ENCODE data around the gene AGBL4. TPM values are rescaled to one million over a fixed set of nuclear protein-coding genes. Genes with fewer than 3 reads are reported as not detected.

The AGBL4 gene
- polyA plus RNA-seq, 3 donors = 0.05 TPM; not detected in 2

- no peaks in the 10 kb centered on the region for H3K36me3 ChIP-seq (replicated peaks in 1 of 2; ENCODE audit: control insufficient read depth in 1 of 2, insufficient read depth in 2 of 2, low read length in 2 of 2)
- H3K9me3 Mint-ChIP-seq = peaks cover 7 to 20% (median 14%) of the 10 kb centered on the region in 7 donors
- H3K4me3 Mint-ChIP-seq = no peak overlapping the region
- H3K9ac ChIP-seq (ENCODE audit: insufficient read depth, low read length, poor library complexity, severe bottlenecking) = no peak overlapping the region
- H3K27me3 Mint-ChIP-seq (ENCODE audit: low read depth in 3 of 3) = peaks cover 0 to 2% (median 1%) of the 10 kb centered on the region in 3 donors
- H3K9me3 ChIP-seq (replicated peaks in 1 of 2; ENCODE audit: control insufficient read depth in 1 of 2, insufficient read depth in 1 of 2, low read length in 2 of 2) = peaks cover 13 to 24% of the 10 kb centered on the region in 2 donors
- no peaks in the 10 kb centered on the region for H3K79me2 ChIP-seq (ENCODE audit: insufficient read depth, low read length)
- H3K4me1 Mint-ChIP-seq = no peaks in the 10 kb centered on the region
- DNase-seq = no peak
- no CpG with 5 or more reads among the region's 1 CpG for WGBS (ENCODE audit: insufficient coverage)
- H3K4me1 ChIP-seq (ENCODE audit: control insufficient read depth in 1 of 2, insufficient read depth in 2 of 2, low read length in 2 of 2) = no peaks in the 10 kb centered on the region
- H3K36me3 Mint-ChIP-seq = no peaks in the 10 kb centered on the region
- H2AFZ ChIP-seq (ENCODE audit: insufficient read depth, low read depth, low read length, poor library complexity, severe bottlenecking) = no peak overlapping the region
- no peak overlapping the region for H3K4me2 ChIP-seq (replicated peaks; ENCODE audit: extremely low read depth, low read length, poor library complexity, severe bottlenecking)
- H3K27me3 ChIP-seq (ENCODE audit: control insufficient read depth in 2 of 2, insufficient read depth in 2 of 2, low read length in 2 of 2) = no peaks in the 10 kb centered on the region
- intact Hi-C loops (cut with micrococcal nuclease) = no loop called here
- TF ChIP-seq CTCF (IDR thresholded peaks at IDR 0.05) = no peak
- H4K20me1 ChIP-seq (ENCODE audit: insufficient read depth, low read length) = no peaks in the 10 kb centered on the region
- no peak overlapping the region for H3K4me3 ChIP-seq (replicated peaks in 1 of 3; ENCODE audit: low read depth in 2 of 3, low read length in 3 of 3)
- no peak overlapping the region for H3K27ac Mint-ChIP-seq
- H3K27ac ChIP-seq (ENCODE audit: low read depth in 1 of 2, low read length in 2 of 2) = no peak overlapping the region
These were observed 995.4 kb downstream of the AGBL4 start for GRCh38 chr1:49028396-49028795.

- Mint-ChIP-seq H3K36me3 (no peaks in the 10 kb centered on the region), H3K4me1 (no peaks in the 10 kb centered on the region), H3K4me3 (no peak overlapping the region), H3K27ac (no peak overlapping the region), H3K27me3 (ENCODE audit: low read depth in 3 of 3) (peaks cover 0 to 2% (median 1%) of the 10 kb centered on the region in 3 donors), H3K9me3 (peaks cover 7 to 20% (median 14%) of the 10 kb centered on the region in 7 donors)
- DNase-seq = no peak
- Histone ChIP-seq H3K27ac (ENCODE audit: low read depth in 1 of 2, low read length in 2 of 2) (no peak overlapping the region), H3K4me3 (replicated peaks in 1 of 3; ENCODE audit: low read depth in 2 of 3, low read length in 3 of 3) (no peak overlapping the region), H3K4me1 (ENCODE audit: control insufficient read depth in 1 of 2, insufficient read depth in 2 of 2, low read length in 2 of 2) (no peaks in the 10 kb centered on the region), H4K20me1 (ENCODE audit: insufficient read depth, low read length) (no peaks in the 10 kb centered on the region), H3K9me3 (replicated peaks in 1 of 2; ENCODE audit: control insufficient read depth in 1 of 2, insufficient read depth in 1 of 2, low read length in 2 of 2) (peaks cover 13 to 24% of the 10 kb centered on the region in 2 donors), H2AFZ (ENCODE audit: insufficient read depth, low read depth, low read length, poor library complexity, severe bottlenecking) (no peak overlapping the region), H3K79me2 (ENCODE audit: insufficient read depth, low read length) (no peaks in the 10 kb centered on the region), H3K36me3 (replicated peaks in 1 of 2; ENCODE audit: control insufficient read depth in 1 of 2, insufficient read depth in 2 of 2, low read length in 2 of 2) (no peaks in the 10 kb centered on the region), H3K9ac (ENCODE audit: insufficient read depth, low read length, poor library complexity, severe bottlenecking) (no peak overlapping the region), H3K27me3 (ENCODE audit: control insufficient read depth in 2 of 2, insufficient read depth in 2 of 2, low read length in 2 of 2) (no peaks in the 10 kb centered on the region), H3K4me2 (replicated peaks; ENCODE audit: extremely low read depth, low read length, poor library complexity, severe bottlenecking) (no peak overlapping the region)
- intact Hi-C loops (cut with micrococcal nuclease) = no loop called here
- no CpG with 5 or more reads among the region's 1 CpG for WGBS (ENCODE audit: insufficient coverage)
- TF ChIP-seq CTCF (IDR thresholded peaks at IDR 0.05) = no peak
These were observed 997.4 kb downstream of the AGBL4 start for GRCh38 chr1:49026230-49026811.
